Choroid plexus epithelial cell (primary cell): ENCODE results near the gene DEAF1.
A peak's percentile ranks its signal among the peaks of the same experiment; 100 is the strongest.

Experiments used
- DNase-seq: peaks from one replicate; pipeline ENCODE4 v3.0.0-alpha.2; 2010; ENCODE audit warnings: low read depth
- H3K4me3 ChIP-seq: 2 replicates; pipeline ENCODE4 v1.5.1; 2011; ENCODE audit warnings: low read depth, mild to moderate bottlenecking, control low read depth, low read length, moderate library complexity
- CTCF ChIP-seq: conservative IDR thresholded peaks from 2 replicates; pipeline ENCODE4 v1.5.1; 2011; ENCODE audit warnings: low read depth, mild to moderate bottlenecking, control low read depth, inconsistent platforms, low read length, moderate library complexity

DEAF1 gene

DNA sequence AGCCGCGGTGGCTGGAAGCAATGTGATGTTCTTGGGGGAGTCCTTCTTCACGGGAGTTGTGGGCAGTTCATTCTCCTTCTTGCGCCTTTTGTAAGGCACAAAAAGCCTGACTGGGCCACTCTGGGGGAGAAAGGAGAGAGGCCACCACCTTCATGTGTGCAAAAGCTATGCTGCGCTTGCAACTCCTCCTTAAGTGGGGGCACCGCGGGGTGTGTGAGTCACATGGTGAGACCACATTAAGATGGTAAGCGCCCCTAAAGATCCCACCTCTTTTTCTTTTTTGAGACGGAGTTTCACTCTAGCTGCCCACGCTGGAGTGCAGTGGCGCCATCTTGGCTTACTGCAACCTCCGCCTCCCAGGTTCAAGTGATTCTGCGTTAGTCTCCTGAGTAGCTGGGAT, 14.1 kb downstream of the DEAF1 start:
- no peak for TF ChIP-seq CTCF
- DNase-seq = no peak
- no peak overlapping the region for H3K4me3 ChIP-seq

- H3K4me3 ChIP-seq = no peak overlapping the region
- no peak for DNase-seq
- TF ChIP-seq CTCF = no peak
Observed at GRCh38 chr11:680476-680875, 14.5 kb downstream of the DEAF1 start.

DNA sequence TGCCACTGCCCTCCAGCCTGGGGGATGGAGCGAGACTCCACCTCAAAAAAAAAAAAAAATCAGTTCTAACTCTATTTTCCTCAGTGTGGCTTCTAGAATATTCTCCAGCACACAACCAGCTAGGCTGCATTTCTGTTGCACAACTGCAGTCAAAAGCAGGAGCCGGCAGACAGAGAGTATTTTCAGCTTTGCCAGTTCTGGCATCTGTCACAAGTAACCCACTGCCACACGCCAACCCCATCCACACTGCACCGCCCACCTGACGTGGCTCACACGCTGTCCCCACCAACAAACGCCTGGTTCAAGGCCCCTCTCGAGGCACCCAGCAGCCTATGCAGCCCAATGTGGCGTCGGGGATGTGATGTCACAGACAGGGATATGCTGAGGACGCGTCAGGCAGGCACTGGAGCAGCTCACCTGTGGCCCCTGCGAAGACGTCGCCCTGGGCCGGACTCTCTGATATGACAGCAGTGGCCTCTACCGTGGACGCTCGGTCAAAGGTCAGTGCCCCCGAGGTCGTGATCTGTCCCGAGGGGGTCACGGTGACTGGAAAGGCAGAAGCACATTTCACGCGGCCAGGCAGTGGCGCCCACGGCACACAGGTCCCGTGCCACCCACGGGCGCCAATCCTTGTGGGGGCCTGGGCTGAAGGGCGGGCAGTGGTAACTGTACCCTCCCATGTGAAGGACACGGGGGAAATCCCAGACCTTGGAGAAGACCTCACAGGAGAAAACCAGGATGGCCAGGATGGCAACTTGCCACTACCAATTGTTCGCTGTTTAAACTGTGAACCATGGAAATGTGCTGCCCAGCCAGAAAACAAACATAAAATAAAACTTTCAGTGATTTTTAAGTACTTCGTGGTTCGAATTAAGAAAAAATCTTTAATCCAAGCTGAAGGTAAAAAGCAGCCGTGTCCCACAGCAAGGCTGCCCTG, 15.5 kb downstream of the DEAF1 start:
- TF ChIP-seq CTCF = no peak
- no peak overlapping the region for H3K4me3 ChIP-seq
- no peak for DNase-seq

DNA sequence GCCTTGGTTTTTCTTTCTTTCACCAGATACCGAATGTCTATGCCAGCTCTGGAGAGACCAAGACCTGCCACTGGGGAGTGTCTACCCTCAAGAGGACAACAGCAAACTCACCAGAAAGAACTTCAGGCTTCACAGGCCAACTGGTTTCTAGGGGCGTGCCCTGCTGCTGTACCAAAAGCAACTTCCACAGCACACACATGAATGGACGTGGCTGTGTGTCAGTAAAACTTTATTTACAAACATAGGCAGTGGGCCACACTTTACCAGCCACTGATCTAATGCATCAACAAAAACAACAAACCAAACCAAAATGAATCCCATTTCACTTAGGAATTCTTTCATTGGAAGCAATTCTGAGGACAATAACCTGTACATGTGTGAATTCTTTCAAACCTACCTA, 16.7 kb downstream of the DEAF1 start:
- no peak overlapping the region for H3K4me3 ChIP-seq
- TF ChIP-seq CTCF = no peak
- no peak for DNase-seq

- no peak overlapping the region for H3K4me3 ChIP-seq
- no peak for TF ChIP-seq CTCF
Observed at GRCh38 chr11:674406-674805, 20.6 kb downstream of the DEAF1 start.

GRCh38 chr11:673866-674265, 21.2 kb downstream of the DEAF1 start:
- no peak for TF ChIP-seq CTCF
- H3K4me3 ChIP-seq = no peak overlapping the region
- DNase-seq = no peak

More at GRCh38 chr11:674406-674805, 20.6 kb downstream of the DEAF1 start:
- DNase-seq = no peak

DNA sequence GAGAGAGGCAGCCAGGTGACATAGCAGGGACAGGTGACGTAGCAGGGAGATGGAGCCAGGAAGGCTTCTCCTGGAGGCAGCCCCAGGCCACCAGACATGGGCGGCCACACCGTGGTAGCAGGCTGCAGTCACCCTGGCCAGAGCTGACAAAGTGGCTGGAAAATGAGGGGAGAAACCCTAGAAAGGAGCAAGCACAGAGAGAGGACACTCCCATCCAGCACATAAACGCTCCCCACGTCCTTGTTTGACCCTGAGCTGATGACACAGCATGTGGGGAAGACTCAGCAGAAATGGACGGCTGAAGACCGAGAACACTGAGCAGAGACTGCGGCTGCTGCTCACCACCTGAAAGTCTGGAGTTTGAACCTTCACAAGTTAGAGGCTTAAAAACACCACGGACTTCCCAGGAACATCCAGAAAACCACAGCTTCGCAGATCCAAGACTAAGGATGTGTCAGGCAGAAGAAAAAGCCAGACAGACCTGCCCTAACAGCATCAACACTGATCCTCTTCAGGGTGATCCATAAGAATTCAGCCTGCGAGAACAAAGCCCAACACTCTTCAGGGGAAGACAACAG, 29.2 kb downstream of the DEAF1 start:
- DNase-seq = peak; percentile 61
- H3K4me3 ChIP-seq = no peak overlapping the region
- no peak for TF ChIP-seq CTCF
